Stomach (tissue), 4 donors: ENCODE results near the gene COL4A2.

Experiments
- POLR2A ChIP-seq, 4 donors: fragments of 450-650 bp; IDR thresholded peaks; one replicate each; pipeline ENCODE4 v1.6.1; 2016; ENCODE audit warnings: antibody characterized with exemption in 4 of 4, control low read depth in 2 of 4, mild to moderate bottlenecking in 1 of 4, moderate library complexity in 1 of 4
- TF ChIP-seq, protein P1 (sequence below), 7 experiments: fragments of 450-650 bp in 4 of 7; fragments of 200-600 bp in 3 of 7; sonication (generic) in 3 of 7; IDR thresholded peaks; one replicate each; pipeline ENCODE4 v1.5.1; 2016 to 2019; ENCODE audit warnings: antibody characterized with exemption in 7 of 7, control low read depth in 2 of 7, mild to moderate bottlenecking in 1 of 7

DNA sequence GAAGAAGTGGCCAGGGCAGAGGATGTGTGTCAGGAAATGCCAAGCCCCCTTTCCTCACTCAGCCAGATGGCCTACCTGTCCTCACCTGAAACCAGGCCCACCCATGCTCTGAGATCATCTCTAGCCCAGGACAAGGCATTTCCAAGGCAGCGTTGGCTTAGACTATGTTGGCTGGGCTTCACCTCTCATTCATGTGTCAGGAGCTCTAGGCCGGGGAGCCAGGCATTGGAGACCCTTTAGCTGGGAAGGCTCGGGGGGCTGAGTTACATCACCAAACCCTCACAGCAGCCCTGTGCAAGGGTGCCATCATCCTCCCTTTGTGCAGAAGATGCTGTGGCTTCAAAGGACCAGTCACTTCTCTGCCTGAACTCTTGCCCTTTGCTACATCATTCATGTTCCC is 40.0 kb downstream of the COL4A2 start:
- TF ChIP-seq, protein P1, sequence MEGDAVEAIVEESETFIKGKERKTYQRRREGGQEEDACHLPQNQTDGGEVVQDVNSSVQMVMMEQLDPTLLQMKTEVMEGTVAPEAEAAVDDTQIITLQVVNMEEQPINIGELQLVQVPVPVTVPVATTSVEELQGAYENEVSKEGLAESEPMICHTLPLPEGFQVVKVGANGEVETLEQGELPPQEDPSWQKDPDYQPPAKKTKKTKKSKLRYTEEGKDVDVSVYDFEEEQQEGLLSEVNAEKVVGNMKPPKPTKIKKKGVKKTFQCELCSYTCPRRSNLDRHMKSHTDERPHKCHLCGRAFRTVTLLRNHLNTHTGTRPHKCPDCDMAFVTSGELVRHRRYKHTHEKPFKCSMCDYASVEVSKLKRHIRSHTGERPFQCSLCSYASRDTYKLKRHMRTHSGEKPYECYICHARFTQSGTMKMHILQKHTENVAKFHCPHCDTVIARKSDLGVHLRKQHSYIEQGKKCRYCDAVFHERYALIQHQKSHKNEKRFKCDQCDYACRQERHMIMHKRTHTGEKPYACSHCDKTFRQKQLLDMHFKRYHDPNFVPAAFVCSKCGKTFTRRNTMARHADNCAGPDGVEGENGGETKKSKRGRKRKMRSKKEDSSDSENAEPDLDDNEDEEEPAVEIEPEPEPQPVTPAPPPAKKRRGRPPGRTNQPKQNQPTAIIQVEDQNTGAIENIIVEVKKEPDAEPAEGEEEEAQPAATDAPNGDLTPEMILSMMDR (IDR thresholded peaks at IDR 0.05) = no peak
- TF ChIP-seq POLR2A (IDR thresholded peaks at IDR 0.05) = no peak
